NK-92 (cell line): Measurements from ENCODE around the gene WNT5B.
A peak's percentile ranks its signal among the peaks of the same experiment; 100 is the strongest.
"Not testable (repeated sequence)": the region's sequence is repeated elsewhere in the genome, so short reads cannot be mapped to it uniquely, and the experiment has no call there.

Experiments
- DNase-seq: peaks from one replicate; lab custom pipeline; 2025; ENCODE audit not compliant: unreplicated experiment; lab: John Stamatoyannopoulos, UW

The WNT5B gene

GRCh38 chr12:1688086-1688710 is 59.2 kb downstream of the WNT5B start:
- no peak for DNase-seq

GRCh38 chr12:1690578-1691122 is 61.6 kb downstream of the WNT5B start, which contains the start of gene ADIPOR2:
Gene ADIPOR2, plus strand, starts transcription at chr12:1691070. Its CDS starts 63,274 bp downstream, at chr12:1754344.
- DNase-seq, result peak; percentile 68

GRCh38 chr12:1691123-1692007 is 62.3 kb downstream of the WNT5B start:
- no peak for DNase-seq

GRCh38 chr12:1692226-1692625 is 63.2 kb downstream of the WNT5B start:
- DNase-seq, result no peak

- no peak for DNase-seq
These were observed 64.0 kb downstream of the WNT5B start for GRCh38 chr12:1692895-1693610.

GRCh38 chr12:1695097-1695496 is 66.1 kb downstream of the WNT5B start:
- not testable (repeated sequence) for DNase-seq

GRCh38 chr12:1695886-1696670 is 67.0 kb downstream of the WNT5B start:
- DNase-seq, result no peak

- DNase-seq, result no peak
These were observed 67.8 kb downstream of the WNT5B start for GRCh38 chr12:1696800-1697199.
